RWPE2 (cell line): Measurements from ENCODE around the gene SMCO4.
A peak's percentile ranks its signal among the peaks of the same experiment; 100 is the strongest.

Experiments used
- ATAC-seq: fragments of 200-7000 bp; cut with Tn5 transposase; 3 replicates; pipeline ENCODE4 v1.9.1; 2021; ENCODE audit warnings: low read depth
- DNase-seq: peaks from one replicate; pipeline ENCODE4 v3.0.0-alpha.2; 2020; ENCODE audit warnings: low spot score
- H3K27ac ChIP-seq: fragments of 450-650 bp; 2 replicates; pipeline ENCODE4 v1.5.1; 2017; ENCODE audit warnings: mild to moderate bottlenecking; ENCODE audit not compliant: poor library complexity, severe bottlenecking
- H3K27me3 ChIP-seq: fragments of 250-450 bp; sonication (Bioruptor Pico); 2 replicates; pipeline ENCODE4 v1.5.1; 2021; ENCODE audit warnings: mild to moderate bottlenecking, moderate library complexity; ENCODE audit not compliant: insufficient read depth, poor library complexity, severe bottlenecking
- H3K36me3 ChIP-seq: fragments of 250-450 bp; sonication (Bioruptor Pico); 2 replicates; pipeline ENCODE4 v1.5.1; 2020; ENCODE audit warnings: low read depth, mild to moderate bottlenecking, moderate library complexity
- H3K4me1 ChIP-seq: fragments of 250-450 bp; sonication (Bioruptor Pico); 2 replicates; pipeline ENCODE4 v1.5.1; 2021; ENCODE audit warnings: mild to moderate bottlenecking, moderate library complexity; ENCODE audit not compliant: insufficient read depth, poor library complexity, severe bottlenecking
- H3K4me3 ChIP-seq: fragments of 250-450 bp; sonication (Bioruptor Pico); 2 replicates; pipeline ENCODE4 v1.5.1; 2021; ENCODE audit warnings: mild to moderate bottlenecking, moderate library complexity; ENCODE audit not compliant: severe bottlenecking
- H3K9me3 ChIP-seq: fragments of 250-450 bp; sonication (Bioruptor Pico); 2 replicates; pipeline ENCODE4 v1.5.1; 2021; ENCODE audit warnings: mild to moderate bottlenecking, moderate library complexity; ENCODE audit not compliant: severe bottlenecking
- CTCF ChIP-seq: fragments of 450-650 bp; IDR thresholded peaks from one replicate; pipeline ENCODE4 v1.5.1; 2017; ENCODE audit warnings: mild to moderate bottlenecking, moderate library complexity; ENCODE audit not compliant: poor library complexity, severe bottlenecking

Gene SMCO4

GRCh38 chr11:93482556-93482955, 60.6 kb downstream of the SMCO4 start:
- Histone ChIP-seq H3K4me3 (no peak overlapping the region), H3K27ac (no peak overlapping the region), H3K4me1 (peaks cover 10% of the 10 kb centered on the region), H3K27me3 (no peaks in the 10 kb centered on the region), H3K36me3 (no peaks in the 10 kb centered on the region), H3K9me3 (no peaks in the 10 kb centered on the region)
- no peak for TF ChIP-seq CTCF
- no peak for ATAC-seq
- no peak for DNase-seq

GRCh38 chr11:93481696-93482095, 61.5 kb downstream of the SMCO4 start:
- DNase-seq = no peak
- H3K27ac ChIP-seq = no peak overlapping the region
- no peak for TF ChIP-seq CTCF
- H3K4me3 ChIP-seq = no peak overlapping the region
- no peaks in the 10 kb centered on the region for H3K36me3 ChIP-seq
- H3K9me3 ChIP-seq = no peaks in the 10 kb centered on the region
- no peaks in the 10 kb centered on the region for H3K27me3 ChIP-seq
- ATAC-seq = no peak
- peaks cover 10% of the 10 kb centered on the region for H3K4me1 ChIP-seq

GRCh38 chr11:93481279-93481678, 61.9 kb downstream of the SMCO4 start:
- peak; percentile 23; the same call in 2 of the 3 replicates for ATAC-seq
- DNase-seq = no peak
- H3K27me3 ChIP-seq = no peaks in the 10 kb centered on the region
- TF ChIP-seq CTCF = no peak
- H3K27ac ChIP-seq = no peak overlapping the region
- peaks cover 10% of the 10 kb centered on the region for H3K4me1 ChIP-seq
- no peaks in the 10 kb centered on the region for H3K36me3 ChIP-seq
- no peaks in the 10 kb centered on the region for H3K9me3 ChIP-seq
- no peak overlapping the region for H3K4me3 ChIP-seq

- DNase-seq (no peak), ATAC-seq (no peak)
- H3K4me1 ChIP-seq = peaks cover 10% of the 10 kb centered on the region
- H3K27ac ChIP-seq = no peak overlapping the region
- no peaks in the 10 kb centered on the region for H3K9me3 ChIP-seq
- H3K27me3 ChIP-seq = no peaks in the 10 kb centered on the region
- TF ChIP-seq CTCF = no peak
- H3K4me3 ChIP-seq = no peak overlapping the region
- no peaks in the 10 kb centered on the region for H3K36me3 ChIP-seq
Observed at GRCh38 chr11:93480756-93481155, 62.4 kb downstream of the SMCO4 start.

- no peak overlapping the region for H3K4me3 ChIP-seq
- DNase-seq (no peak), ATAC-seq (no peak)
- H3K9me3 ChIP-seq = no peaks in the 10 kb centered on the region
- H3K27me3 ChIP-seq = no peaks in the 10 kb centered on the region
- TF ChIP-seq CTCF = no peak
- H3K4me1 ChIP-seq = peaks cover 10% of the 10 kb centered on the region
- no peaks in the 10 kb centered on the region for H3K36me3 ChIP-seq
- H3K27ac ChIP-seq = no peak overlapping the region
Observed at GRCh38 chr11:93480256-93480655, 62.9 kb downstream of the SMCO4 start.
